D721Med (cell line): Measurements from ENCODE around the gene MRPS27.
A peak's percentile ranks its signal among the peaks of the same experiment; 100 is the strongest.

ENCODE experiments used
- DNase-seq: peaks from one replicate; pipeline ENCODE4 v3.0.0; 2011; ENCODE audit warnings: low spot score; ENCODE audit not compliant: insufficient read length
- FAIRE-seq: peaks from 2 replicates; lab custom pipeline; 2011; peaks lifted over from hg19 to GRCh38; lab: Jason Lieb, UNC
- TF ChIP-seq, protein P1 (sequence below): IDR thresholded peaks from 2 replicates; pipeline ENCODE4 v1.5.1; 2012; ENCODE audit warnings: mild to moderate bottlenecking, control low read depth; ENCODE audit not compliant: insufficient read depth; ENCODE audit errors: missing control alignments

MRPS27 gene

DNA sequence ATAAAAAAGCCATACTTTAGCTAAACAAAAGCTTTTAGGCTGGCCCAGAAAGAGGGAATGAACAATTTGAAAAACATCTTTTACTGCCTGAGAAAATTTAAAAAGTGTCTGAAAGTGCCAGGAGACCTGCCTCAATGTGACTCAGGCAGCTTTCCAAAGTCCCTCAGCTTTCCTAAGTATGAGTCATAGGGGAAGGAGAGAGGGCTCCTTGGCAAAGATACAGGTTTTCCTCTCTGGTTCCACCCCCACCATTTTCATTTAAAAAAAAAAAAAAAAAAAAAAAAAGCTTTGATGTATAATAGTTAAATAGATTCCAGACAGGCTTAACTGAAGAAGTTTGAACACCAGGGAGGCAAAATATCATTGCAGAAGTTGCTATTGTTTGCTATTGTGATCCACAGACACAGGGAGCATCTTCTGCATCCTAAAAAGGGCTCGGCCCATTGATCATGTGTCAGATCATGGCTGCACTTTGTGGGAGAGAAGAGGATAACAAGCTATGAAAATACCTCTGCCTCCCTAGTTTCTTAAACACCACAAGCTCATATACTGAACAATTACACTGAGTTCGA, 71.5 kb downstream of the MRPS27 start:
- TF ChIP-seq, protein P1, sequence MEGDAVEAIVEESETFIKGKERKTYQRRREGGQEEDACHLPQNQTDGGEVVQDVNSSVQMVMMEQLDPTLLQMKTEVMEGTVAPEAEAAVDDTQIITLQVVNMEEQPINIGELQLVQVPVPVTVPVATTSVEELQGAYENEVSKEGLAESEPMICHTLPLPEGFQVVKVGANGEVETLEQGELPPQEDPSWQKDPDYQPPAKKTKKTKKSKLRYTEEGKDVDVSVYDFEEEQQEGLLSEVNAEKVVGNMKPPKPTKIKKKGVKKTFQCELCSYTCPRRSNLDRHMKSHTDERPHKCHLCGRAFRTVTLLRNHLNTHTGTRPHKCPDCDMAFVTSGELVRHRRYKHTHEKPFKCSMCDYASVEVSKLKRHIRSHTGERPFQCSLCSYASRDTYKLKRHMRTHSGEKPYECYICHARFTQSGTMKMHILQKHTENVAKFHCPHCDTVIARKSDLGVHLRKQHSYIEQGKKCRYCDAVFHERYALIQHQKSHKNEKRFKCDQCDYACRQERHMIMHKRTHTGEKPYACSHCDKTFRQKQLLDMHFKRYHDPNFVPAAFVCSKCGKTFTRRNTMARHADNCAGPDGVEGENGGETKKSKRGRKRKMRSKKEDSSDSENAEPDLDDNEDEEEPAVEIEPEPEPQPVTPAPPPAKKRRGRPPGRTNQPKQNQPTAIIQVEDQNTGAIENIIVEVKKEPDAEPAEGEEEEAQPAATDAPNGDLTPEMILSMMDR: no peak
- no peak for DNase-seq
- FAIRE-seq: no peak

DNA sequence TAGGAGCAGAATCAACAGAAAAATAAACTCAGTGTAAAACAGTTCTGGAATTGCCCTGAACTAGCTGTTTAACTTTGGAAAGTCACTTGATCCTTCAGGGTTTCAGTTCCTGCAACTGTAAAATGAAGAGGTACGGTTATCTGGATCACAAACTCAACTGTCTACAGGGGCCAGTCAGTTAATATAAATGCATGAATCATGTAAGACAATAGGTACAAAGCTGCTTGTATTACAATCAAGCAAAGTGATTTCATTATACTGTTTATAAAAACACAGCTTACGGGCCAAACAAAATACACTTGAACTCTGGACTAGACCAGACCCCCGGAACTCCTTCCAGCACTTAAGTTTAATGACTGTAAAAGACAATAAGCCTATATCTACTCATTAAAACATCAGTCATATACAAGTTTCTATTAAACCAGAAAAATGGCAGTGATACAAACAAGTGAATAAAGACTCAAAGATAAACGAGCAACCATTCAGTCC, 73.0 kb downstream of the MRPS27 start:
- DNase-seq: no peak
- TF ChIP-seq, protein P1: no peak
- FAIRE-seq: peak; percentile 11

DNA sequence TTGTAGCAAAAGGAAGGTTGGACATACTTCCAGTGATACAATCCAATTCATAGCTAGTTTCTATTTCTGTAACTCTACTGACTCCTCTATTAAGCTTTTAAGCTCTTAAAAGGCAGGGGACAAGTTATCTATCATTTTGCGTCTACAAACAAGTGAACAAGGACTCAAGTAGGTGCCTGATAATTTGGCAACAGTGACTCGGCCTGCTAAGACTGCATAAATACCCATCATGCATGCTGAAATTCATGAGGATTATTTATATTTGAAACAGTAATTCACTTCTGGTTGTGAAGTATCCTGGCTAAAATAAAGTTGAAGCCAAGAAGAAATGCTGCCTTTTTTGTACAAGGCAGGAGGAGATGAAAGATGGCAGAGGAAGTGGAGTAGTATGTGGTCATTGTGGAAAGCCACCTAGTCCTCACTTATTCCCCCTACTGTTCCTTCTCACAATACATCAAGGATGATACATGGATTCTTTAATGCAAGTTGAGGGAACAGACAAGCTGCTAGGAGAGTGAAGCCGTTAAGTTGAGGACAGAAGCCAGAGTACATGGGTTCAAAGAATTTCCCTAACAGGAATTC, 74.0 kb downstream of the MRPS27 start:
- TF ChIP-seq, protein P1: no peak
- FAIRE-seq (peak; percentile 63), DNase-seq (no peak)

DNA sequence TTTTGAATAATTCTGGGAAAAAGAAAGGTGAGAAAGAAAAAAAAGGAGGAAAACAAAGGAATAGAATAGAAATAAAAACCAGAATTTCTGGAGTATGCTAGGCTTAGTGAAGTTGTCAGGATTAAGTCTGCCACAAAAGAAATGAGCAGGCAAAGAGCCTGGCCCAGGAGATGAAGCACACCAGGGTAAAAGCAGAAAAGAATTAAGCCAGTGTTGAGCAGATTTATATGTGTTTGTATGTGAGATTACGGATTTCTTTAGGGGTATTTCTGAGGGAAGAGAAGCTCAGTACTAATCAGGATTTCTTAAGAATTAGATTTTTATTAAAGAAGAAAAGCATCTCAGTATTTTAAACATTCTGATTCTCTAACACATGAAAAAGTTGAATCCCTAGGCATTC, 74.5 kb downstream of the MRPS27 start:
- TF ChIP-seq, protein P1: no peak
- peak; percentile 46 for FAIRE-seq
- no peak for DNase-seq

DNA sequence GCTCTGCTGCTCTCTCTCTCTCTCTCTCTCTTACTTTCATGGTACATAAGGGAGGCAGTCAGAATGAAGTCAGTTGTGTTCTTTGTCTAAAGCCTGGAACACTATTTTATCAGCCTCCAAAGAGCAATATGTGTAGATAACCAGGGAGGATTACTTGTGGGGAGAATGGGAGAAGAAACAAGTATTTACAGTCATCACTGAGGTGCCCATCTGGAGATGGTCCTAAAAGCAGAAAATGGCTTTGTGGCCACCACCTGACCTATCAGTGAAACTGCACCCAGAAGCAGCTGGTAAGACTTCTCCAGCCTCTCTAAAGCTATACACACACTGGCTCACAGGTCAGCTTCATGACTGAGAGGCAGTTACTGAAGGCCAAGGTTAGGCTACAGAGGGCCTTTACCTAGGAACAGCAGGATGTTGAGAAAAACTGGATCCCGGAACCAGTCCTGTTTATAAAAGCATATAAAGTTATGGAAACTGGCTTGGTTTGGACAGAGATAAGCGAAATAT, 75.1 kb downstream of the MRPS27 start:
- TF ChIP-seq, protein P1: peak; percentile 51
- no peak for DNase-seq
- no peak for FAIRE-seq

DNA sequence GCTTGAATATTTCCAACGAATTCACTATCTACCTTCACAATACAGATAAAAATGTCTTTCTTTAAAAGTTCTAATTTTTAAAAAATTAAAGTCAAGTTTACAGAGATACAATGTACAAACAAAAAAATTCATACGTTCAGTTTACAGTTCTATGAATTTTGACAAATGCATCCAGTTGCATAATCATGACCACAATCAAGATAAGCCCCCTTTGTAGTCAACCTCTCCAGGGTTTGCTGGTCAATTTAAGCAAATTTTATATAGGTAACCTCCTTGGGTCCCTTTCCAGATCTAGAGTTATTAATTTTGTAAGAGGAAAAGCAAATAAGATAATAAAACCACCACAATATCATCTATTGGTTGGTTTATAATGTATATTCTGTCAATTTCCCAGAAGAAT, 76.3 kb downstream of the MRPS27 start:
- TF ChIP-seq, protein P1: no peak
- no peak for DNase-seq
- FAIRE-seq: no peak
